DMS53 treated with DMSO at 0.1 percent for 48 hours (cell line): Measurements from ENCODE around the gene SF3A2.

ENCODE experiments used
- DNase-seq: peaks from one replicate; lab custom pipeline; 2025; ENCODE audit not compliant: unreplicated experiment; lab: John Stamatoyannopoulos, UW

The SF3A2 gene

DNA sequence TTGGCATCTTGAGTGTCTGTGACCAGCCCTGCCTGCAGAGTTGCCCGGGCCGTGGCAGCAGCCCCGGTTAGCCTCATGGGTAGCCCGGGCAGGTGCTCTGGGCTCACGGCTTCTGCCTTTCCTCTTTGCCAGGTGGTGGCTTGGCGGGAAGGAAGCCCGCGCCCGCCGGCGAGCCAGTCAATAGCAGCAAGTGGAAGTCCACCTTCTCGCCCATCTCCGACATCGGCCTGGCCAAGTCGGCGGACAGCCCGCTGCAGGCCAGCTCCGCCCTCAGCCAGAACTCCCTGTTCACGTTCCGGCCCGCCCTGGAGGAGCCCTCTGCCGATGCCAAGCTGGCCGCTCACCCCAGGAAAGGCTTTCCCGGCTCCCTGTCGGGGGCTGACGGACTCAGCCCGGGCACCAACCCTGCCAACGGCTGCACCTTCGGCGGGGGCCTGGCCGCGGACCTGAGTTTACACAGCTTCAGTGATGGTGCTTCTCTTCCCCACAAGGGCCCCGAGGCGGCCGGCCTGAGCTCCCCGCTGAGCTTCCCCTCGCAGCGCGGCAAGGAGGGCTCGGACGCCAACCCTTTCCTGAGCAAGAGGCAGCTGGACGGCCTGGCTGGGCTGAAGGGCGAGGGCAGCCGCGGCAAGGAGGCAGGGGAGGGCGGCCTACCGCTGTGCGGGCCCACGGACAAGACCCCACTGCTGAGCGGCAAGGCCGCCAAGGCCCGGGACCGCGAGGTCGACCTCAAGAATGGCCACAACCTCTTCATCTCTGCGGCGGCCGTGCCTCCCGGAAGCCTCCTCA, 10.4 kb upstream of the SF3A2 start:
- no peak for DNase-seq

DNA sequence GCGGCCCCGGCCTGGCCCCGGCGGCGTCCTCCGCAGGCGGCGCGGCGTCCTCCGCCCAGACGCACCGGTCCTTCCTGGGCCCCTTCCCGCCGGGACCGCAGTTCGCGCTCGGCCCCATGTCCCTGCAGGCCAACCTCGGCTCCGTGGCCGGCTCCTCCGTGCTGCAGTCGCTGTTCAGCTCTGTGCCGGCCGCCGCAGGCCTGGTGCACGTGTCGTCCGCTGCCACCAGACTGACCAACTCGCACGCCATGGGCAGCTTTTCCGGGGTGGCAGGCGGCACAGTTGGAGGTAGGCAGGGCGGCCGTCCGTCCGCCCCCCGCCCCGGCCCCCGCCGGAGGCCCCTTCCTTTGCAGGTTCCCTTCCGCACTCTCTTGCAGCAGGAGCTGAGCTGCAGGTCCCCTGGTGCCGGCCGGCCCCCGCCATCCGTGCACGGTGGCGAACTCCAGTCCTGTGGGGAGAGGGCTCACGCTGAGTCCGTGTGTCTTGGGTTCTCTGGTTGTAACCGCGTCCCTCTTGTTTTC, 9.7 kb upstream of the SF3A2 start:
- DNase-seq: no peak

DNA sequence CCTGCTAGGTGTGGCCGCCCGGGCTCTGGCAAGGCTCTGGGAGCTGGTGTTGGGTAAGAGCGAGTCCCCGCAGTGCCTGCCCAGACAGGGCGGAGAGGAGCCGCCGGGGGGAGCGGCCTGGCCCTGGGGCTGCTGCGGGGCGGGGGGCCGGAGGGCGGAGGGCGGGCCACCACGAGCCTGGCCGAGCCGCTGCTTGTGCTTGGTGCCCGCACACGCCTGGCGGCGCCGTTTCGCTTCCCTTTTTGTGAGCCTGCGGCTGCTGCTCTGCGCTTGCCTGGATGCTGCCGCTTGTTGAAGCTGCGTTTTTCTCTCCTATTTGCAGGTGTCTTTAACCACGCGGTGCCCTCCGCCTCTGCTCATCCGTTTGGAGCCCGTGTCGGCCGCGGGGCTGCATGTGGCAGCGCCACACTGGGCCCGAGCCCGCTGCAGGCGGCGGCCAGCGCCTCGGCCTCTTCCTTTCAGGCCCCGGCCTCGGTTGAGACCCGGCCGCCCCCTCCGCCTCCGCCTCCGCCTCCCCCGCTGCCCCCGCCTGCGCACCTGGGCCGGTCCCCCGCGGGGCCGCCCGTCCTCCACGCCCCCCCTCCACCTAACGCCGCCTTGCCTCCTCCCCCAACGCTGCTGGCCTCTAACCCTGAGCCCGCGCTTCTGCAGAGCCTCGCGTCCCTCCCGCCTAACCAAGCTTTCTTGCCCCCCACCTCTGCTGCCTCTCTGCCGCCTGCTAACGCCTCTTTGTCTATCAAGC, 9.0 kb upstream of the SF3A2 start:
- no peak for DNase-seq

DNA sequence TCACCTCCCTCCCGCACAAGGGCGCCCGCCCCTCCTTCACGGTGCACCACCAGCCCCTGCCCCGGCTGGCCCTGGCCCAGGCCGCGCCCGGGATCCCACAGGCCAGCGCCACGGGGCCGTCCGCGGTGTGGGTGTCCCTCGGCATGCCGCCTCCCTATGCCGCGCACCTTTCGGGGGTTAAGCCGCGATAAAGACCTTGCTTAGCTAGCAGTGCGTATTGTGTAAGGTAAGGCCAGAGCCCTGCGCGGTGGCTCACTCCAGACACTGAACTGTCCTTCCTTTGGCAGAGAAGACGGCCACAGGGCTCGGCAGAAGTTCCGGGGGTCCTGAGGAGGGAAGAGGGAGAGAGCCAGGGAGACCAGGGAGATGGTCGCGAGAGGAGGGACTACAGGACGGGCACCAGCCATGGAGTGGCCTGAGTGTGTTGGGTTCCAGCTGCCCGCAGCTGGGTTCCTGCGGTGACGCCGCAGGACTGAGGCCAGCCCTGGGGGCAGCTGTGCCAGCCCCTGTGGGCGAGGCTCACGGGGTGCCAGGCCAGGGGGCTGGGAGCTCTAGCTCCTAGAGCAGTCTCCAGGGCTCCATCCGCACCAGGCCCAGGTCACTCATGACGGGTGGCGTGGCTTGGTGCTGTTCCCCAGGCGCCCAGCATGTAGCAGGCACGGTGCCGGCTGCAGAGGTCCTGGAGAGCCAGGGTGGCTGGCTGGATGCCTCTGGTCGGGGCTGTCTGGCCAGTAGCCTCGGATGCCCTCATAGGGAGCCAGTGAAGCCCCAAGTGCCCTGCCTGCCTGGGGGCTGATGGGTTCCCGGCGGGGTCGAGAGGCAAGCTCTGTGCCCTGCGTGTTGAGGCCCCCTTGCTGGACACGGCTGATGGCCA, 8.2 kb upstream of the SF3A2 start:
- no peak for DNase-seq

DNA sequence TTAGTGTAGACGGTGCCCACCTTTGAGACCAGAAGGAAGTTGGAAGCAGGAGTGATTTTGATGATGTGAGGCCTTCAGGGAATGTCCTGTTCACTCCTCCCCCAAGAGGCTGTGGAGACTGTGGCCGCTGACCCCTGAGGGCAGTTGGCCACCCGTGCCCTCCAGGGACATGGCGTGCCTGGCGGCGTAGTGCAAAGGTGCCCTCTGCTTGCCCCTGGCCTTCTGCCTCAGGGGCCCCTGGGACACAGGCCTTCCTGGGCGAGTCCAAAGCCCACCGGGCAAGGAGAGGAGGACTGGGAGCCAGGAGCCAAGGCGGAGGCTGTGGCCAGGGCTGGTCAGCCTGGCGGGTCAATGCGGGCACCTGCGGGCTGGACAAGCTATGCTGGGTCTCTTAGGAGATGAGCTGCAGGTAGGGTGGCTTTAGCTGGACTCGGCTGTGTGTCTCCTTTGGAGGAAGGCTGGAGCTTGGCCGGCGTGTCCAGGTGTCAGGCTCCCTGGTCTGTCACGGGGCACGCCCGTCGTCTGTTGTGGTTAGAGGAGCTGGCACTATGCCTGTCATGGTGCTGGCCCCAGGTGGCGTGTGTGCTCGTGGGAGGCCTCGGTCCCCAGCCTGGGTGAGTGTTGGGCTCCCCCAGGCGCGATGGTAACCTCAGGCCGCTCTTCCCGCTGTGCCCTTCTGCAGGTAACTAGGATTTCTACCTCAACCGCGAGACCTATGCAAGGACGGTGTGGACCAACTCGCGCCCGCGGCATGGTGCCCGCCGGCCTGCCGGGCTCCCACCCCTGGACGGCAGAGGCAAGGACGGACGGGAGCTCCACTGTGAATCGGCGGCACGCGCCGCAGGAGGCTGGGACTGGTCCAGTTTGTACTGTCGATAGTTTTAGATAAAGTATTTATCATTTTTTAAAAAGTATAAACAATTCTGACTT, 7.3 kb upstream of the SF3A2 start:
- DNase-seq: no peak

DNA sequence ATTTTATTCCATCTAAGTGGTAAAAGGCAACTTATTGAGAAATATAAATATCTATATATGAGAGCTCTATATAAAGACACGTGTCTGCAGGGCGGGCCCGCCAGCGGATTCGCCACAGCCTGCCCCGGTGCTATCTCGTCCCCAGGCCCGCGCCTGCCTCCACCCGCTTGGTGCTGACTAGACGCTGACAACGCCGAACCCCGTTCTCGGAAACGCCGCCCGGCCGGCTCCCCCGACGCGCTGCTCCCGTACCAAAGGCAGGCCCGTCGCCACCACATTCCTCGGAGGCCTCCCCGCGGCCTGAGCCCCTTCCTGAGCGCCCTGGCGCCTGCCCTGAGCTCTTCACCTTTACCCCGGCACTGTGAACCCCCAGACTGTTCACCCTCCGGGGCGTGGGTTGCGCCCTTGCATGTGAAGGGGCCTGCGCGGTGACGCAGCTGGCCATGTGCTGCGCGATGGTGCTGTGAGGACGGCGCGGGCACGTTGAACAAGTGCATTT, 6.5 kb upstream of the SF3A2 start:
- DNase-seq: no peak

DNA sequence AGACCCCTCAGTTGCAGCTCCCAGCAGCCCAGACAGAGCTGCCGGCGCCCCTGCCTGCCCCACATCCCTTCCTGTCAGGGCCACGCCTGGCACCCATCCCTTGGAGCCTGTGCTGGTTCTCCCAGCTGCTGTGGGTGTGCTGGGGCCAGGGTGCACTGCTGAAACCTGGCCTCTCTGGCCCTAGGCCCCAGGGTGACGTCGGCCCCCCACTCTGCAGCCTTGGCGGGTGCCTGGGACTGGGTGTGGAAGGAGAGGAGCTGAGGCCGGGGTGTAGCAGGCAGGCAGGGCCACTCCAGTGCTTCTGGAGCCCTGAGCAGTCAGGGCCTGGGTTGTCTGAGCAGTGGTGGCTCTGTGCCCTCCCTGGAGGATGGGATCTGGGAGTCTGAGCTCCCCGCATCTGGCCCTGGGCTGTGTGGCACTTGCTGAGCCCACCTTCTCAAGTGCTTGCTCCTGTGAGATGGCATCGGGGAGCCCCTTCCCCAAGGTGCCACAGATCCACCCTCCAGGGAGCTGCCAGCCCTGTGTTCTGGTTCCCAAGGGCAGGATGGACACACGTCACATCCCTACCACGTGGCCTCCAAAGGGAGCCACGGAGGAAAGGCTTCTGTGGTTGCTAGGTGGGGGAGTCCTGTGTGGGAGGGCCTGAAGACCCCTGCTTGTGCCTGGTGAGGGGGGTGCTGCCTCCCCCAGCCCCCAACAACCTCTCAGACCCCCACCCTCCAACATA, 5.7 kb upstream of the SF3A2 start:
- no peak for DNase-seq

DNA sequence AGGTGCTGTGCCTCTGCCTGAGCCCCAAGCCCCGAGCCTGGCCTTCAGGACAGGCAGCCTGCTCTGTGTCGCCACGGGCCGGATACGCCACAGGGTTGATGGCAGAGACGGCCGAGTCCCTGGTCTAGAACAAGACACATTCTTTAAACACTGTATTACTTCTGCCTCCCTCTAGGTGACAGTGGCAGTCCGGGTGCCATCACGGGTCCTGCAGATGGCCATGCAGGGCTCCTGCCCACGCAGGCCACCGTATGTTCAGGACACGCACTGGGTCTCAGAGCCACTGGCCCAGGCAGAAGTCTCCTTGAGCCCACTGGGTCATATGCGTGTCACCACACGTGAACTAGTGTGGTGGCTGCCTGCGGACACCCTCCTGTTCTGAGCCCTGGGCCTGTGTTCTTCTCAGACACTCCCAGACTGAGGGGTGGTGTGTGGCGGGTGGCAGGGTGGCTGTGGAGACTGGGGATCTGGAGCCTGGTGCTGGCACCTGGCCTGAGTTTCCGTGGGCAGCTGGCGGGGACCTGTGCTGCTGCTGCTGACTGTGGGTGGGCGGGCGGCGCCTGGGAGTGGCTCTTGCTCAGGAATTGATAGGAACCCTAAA, 4.9 kb upstream of the SF3A2 start:
- no peak for DNase-seq

DNA sequence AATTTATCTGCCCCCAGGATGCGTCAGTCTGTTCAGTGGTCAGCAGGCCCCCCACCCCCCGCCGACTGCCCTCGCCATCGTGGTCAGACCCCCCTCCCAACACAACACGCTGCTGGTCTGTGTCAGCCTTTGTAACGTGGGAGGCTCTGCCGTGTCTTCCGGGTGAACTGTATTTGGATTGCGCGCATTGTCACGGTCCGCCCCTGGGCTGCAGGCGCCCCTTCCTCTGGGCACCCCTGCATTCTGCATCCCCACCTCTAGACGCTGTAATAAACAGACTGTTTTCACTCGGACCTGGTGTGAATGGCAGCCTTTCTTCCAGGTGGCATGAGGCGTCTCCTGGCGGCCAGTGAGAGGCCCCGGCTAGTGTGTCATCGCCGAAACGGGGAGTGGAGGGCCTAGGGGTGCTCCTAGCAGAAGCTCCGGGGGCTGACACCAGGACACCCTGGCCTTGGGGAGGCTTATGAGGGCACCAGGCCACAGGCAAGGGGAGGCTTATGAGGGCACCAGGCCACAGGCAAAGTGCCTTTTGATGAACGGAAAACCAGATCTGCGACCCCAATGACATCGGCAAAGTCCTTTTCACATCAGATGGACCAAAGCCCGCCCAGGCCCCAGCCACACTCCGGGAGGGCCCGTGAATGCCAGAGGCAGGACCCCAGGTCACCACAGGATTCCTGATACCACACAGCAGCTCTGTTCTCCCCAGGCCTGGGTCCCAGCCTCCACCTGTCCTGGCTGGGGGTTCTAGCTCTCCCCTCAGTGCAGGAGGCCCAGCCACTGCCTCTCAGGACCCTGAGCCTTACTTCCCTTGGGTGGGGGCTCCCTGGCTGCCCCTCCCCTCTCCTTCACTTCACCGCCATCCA, 4.1 kb upstream of the SF3A2 start:
- no peak for DNase-seq

DNA sequence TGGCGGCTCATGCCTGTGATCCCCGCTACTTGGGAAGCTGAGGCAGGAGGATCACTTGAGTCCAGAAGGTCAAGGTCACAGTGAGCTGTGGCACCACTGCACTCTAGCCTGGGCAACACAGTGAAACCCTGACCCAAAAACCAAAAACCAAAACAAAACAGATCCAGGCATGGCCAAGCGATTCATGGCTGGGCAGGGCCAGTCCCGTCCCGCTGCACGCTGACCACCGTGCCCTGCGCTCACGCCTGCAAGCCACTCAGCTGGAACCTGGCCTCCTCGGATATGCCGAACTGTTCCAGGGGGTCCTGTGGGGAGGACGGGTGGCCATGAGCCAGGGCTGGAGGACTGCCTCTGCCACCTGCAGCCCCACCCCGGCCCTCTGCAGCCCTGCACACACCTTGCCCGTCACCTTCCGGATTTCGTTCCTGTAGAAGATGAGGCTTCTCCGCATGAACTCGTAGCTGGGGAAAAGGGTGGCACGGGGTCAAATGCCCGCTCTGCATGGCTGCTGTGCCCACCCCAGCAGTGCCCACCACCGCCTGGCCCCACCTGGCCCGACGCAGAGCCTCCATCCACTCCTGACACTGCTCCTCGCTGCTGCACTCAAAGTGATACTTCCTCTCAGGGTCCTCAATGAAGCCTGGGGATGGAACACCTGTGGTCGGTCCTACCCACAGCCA, 2.9 kb upstream of the SF3A2 start:
- DNase-seq: no peak

DNA sequence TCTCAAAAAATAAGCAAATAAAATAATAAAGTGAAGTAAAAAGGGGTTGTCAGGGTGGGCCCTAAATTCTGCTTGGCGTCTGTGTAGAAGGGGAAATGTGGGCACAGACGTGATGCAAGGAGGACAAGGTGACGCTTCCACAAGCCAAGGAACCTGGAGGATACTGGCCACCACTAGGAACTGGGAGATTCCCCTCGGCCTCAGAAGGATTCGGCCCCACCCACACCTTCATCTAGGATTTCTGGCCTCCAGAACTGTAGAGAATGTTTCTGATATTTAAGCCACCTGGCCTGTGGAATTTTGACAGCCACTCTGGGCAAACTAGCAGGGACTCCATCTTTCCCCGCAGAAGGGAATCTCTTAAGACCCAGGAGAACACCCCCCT, 1.6 kb upstream of the SF3A2 start:
- DNase-seq: no peak

DNA sequence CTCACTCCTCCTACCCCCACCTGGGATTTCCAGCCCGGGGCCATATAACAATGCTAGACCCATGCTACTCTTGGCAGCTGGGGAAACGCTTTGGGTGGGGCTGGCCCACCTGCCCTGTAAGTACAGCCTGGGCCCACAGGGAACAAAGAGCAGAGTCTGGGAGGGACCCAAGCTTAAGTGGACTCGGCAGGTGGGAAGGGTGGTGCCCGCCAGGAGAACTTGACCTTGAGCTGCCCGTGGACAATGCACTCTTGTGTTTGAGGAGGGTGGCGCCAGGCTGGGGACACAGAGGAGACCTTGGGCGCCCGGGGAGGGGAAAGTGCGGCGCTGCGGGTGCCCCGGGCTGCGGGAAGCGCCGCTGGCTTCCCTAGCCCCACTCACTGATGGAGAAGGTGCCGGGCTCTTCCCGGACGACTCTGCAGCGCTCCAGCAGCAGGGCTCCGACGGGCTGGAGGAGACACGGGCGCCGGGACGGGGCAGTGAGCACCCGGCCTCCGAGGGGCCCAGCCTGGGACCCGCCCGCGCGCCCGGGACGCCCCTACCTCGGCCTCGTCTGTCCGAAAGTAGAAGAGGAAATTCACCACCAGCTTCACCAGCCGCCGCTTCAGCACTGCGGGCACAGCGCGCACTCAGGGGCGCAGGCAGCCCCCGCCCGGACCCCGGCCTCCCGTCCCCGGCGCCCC, 1.1 kb upstream of the SF3A2 start:
- no peak for DNase-seq

DNA sequence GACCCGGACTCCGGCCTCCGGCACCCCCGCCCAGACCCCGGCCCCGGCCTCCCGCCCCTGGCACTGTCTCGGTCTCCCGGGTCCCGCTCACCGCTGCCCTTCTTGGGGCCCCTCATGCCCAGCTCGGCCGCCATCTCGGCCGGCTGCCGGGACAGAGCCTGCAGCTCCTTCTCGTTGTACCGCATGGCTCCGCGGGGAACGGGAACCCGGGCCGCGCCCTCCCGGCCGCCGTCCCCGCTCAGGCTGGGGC, 635 bp upstream of the SF3A2 start:
- DNase-seq: no peak

DNA sequence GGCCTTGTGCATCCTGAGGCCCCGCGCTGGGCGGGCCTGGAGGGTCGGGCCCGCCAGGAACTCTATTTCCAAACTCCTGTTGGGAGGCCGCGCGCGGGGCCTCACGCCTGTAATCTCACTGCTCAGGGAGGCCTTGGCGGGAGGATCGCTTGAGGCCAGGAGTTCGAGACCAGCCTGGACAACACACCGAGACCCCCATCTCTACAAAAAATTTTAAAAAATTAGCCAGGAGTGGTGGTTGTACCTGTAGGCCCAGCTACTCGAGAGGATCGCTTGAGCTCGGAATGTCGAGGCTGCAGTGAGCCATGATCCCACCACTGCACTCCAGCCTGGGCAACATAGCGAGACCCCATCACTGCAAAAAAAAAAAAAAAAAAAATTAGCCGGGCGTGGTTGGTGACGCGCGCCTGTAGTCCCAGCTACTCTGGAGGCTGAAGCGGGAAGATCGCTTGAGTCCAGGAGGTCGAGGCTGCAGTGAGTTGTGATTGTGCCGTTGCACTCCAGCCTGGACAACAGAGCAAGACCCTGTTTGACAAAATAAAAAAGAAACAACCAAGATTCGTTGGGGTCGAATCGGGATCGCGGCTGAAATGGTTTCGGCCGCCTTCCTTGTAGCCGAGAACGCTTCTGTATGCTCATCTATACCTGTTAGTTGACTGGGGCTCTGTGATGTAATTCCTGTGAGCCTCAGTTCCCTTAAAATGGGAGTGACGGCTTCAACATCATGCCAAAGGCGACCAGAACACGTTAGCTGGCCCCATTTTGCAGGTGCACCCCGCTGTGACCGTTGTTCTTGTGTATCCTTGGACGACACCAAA, 636 bp downstream of the SF3A2 start:
- DNase-seq: no peak

DNA sequence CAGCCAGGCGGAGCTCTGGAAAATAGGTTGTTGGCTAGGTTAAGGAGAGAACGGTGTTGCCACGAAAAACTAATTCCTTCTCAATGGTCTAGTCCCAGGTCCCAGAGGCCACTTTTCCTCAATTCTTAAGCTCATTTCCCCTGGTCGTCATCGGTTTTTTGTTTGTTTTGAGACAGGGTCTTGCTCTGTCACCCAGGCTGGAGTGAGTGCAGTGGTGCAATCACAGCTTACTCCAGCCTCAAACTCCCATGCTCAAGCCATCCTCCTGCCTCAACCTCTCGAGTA, 1.2 kb downstream of the SF3A2 start:
- no peak for DNase-seq

DNA sequence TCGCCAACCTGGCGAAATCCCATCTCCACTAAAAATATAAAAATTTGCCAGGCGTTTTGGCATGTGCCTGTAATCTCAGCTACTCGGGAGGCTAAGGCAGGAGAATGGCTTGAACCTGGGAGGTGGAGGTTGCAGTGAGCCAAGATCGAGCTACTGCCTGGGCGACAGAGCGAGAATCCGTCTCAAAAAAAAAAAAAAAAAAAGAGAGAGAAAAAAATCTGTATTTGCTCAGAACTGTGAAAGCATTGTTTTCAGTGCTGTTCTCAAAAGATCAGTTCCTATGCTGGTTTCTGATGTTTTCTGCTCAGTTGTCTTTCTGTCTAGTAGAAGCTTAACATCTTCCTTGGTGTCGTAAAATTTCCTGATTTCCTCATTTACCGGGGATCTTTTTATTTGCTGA, 2.5 kb downstream of the SF3A2 start:
- no peak for DNase-seq
